ENCODE measurements around the gene CENPH.

- TF ChIP-seq CTCF (IDR thresholded peaks at IDR 0.05; ENCODE audit: extremely low read depth in 1 of 2, insufficient read depth in 1 of 2, low read depth in 1 of 2, low read length in 2 of 2): no peak
- TF ChIP-seq FOS (IDR thresholded peaks at IDR 0.05; ENCODE audit: borderline replicate concordance, insufficient read depth, low read length): no peak
- no peak for TF ChIP-seq EZH2 (IDR thresholded peaks at IDR 0.05; ENCODE audit: borderline replicate concordance, low read depth, low read length, severe bottlenecking)
- no peak for TF ChIP-seq POLR2A (IDR thresholded peaks at IDR 0.05; ENCODE audit: low read depth, low read length)
- TF ChIP-seq POLR2AphosphoS5 (IDR thresholded peaks at IDR 0.05; ENCODE audit: insufficient read depth, low read depth, low read length): no peak
These were observed 13.1 kb downstream of the CENPH start for GRCh38 chr5:69202497-69202896.

Data from endothelial cell of umbilical vein (primary cell).